ENCODE data around the gene MCEE.

The MCEE gene

GRCh38 chr2:71060871-71061270 is 69.2 kb downstream of the MCEE start:
- H3K4me3 ChIP-seq (ENCODE audit: control insufficient read depth, low read depth, low read length) = no peak overlapping the region
- TF ChIP-seq, protein P1, sequence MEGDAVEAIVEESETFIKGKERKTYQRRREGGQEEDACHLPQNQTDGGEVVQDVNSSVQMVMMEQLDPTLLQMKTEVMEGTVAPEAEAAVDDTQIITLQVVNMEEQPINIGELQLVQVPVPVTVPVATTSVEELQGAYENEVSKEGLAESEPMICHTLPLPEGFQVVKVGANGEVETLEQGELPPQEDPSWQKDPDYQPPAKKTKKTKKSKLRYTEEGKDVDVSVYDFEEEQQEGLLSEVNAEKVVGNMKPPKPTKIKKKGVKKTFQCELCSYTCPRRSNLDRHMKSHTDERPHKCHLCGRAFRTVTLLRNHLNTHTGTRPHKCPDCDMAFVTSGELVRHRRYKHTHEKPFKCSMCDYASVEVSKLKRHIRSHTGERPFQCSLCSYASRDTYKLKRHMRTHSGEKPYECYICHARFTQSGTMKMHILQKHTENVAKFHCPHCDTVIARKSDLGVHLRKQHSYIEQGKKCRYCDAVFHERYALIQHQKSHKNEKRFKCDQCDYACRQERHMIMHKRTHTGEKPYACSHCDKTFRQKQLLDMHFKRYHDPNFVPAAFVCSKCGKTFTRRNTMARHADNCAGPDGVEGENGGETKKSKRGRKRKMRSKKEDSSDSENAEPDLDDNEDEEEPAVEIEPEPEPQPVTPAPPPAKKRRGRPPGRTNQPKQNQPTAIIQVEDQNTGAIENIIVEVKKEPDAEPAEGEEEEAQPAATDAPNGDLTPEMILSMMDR (IDR thresholded peaks at IDR 0.05; ENCODE audit: control insufficient read depth, insufficient read depth, low read depth, low read length, missing control alignments) = no peak
- no peak for DNase-seq (ENCODE audit: low read depth)

DNA sequence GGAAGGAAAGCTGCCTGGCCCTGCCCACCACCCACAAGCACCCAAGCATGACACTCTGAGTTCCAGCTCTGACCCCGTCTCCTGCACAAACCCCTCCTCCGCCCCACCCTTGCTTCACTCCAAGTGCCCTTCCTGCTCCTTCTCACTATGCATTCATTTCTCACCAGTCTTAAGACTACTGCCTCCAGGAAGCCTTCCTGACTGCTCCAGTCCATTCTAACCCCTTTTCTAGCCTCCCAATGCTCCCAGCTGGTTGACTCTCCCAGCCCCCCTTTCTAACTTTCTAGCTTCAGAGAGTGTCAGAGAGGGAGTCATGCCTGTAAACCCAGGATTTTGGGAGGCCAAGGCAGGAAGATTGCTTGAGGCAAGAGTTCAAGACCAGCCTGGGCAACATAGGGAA is 69.8 kb downstream of the MCEE start:
- DNase-seq (ENCODE audit: low read depth) = no peak
- no peak overlapping the region for H3K4me3 ChIP-seq (ENCODE audit: control insufficient read depth, low read depth, low read length)
- TF ChIP-seq, protein P1 (IDR thresholded peaks at IDR 0.05; ENCODE audit: control insufficient read depth, insufficient read depth, low read depth, low read length, missing control alignments) = no peak
